GM10266 (cell line): Measurements from ENCODE around the gene TMC3.

ENCODE experiments used
- DNase-seq: peaks from one replicate; pipeline ENCODE4 v3.0.0; 2012; ENCODE audit errors: extremely low spot score
- CTCF ChIP-seq: IDR thresholded peaks from 2 replicates; pipeline ENCODE4 v1.5.1; 2012; ENCODE audit warnings: mild to moderate bottlenecking, low read depth; ENCODE audit not compliant: control insufficient read depth, insufficient read depth; ENCODE audit errors: missing control alignments

Gene TMC3

GRCh38 chr15:81384891-81385720 is 11.1 kb upstream of the TMC3 start:
- no peak for DNase-seq
- no peak for TF ChIP-seq CTCF

DNA sequence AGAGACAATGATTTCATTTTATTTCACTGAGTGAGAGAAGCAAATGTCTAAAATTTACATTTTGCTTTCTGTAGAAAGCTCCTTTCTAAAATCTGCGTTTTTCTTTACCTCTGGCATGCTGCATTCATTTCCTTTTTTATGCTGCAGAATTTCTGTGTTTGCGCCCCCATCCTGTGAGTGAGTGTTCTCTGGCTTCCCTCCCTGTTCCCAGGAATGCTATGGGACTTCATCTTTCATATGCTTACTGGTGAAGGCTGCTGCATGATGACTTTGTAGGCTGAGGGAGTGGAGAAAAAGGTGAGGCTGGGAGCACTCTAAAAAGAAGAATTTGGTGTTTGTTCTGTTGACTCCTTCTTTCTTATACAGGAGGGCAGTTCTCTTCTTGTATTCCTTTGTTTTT is 7.7 kb upstream of the TMC3 start:
- DNase-seq, result no peak
- no peak for TF ChIP-seq CTCF

GRCh38 chr15:81380668-81381067 is 6.7 kb upstream of the TMC3 start:
- DNase-seq, result no peak
- TF ChIP-seq CTCF, result no peak

- no peak for TF ChIP-seq CTCF
- no peak for DNase-seq
Measured at GRCh38 chr15:81380203-81380602, 6.2 kb upstream of the TMC3 start.

GRCh38 chr15:81379269-81379668 is 5.3 kb upstream of the TMC3 start:
- no peak for DNase-seq
- no peak for TF ChIP-seq CTCF

DNA sequence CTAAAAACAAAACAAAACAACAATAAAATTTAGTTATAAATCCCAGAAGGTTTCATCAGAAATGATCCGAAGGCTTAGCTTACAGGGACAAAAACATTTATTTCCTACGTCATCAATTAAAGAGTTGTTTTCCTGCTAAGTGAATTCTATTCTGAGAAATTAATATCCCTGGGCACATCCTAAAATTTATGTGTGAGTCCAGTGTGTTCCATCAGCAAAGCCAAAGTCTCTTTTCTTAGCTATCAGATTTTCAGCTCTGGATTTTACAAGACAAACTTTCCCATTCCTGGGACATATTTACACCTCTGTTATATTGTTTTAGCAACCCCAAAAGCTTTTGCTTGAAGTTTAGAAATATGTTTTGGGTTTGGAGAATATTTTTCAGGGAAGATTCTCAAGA is 4.4 kb upstream of the TMC3 start:
- DNase-seq, result no peak
- TF ChIP-seq CTCF, result no peak

DNA sequence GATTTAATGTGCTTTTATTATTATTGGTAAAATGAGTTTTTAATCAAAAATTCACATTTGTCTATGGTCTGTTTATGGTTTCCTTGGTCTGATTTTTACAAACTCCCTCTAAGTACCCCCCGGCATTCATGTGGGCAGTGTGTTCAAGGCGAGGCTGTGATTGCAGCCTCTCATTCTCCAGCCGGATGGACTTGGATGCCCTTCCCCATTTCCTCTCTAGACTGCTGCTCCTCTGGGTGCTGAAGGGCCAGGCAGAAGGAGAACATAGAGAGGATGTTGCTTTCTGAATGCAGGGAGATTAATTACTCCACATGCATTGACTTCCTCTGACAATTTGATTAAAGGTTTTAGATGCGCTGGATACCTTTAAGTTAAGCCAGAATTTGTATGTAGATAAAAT is 3.9 kb upstream of the TMC3 start:
- TF ChIP-seq CTCF, result no peak

More for the DNA sequence above, 3.9 kb upstream of the TMC3 start:
- no peak for DNase-seq
